ENCODE results near the gene ANKRD37. TPM values are rescaled to one million over a fixed set of nuclear protein-coding genes. Genes with fewer than 3 reads are reported as not detected.
A peak's percentile ranks its signal among the peaks of the same experiment; 100 is the strongest.

Gene ANKRD37
- total RNA-seq, 1 donor from 2014 or later, result 15.5 TPM

DNA sequence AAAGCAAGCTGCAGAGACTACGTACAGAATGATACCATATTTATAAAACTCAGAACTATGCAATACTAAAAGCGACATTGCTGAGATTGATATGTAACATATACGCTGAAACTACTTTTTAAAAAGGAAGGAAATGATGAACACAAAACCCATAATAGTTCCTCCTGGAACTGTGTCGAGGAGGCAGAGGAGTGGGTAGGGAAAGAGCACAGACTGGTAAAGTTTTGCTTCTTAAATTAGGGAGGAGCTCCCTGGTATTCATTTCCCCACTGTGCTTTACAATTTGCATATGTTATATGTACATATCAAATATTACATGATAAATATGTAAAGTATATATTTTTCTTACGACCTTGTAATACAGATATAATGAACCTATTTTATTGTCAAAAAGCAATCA is 15.2 kb downstream of the ANKRD37 start:
- H3K4me3 ChIP-seq (ENCODE audit: low read depth, low read length), result no peak overlapping the region
- TF ChIP-seq, protein P1, sequence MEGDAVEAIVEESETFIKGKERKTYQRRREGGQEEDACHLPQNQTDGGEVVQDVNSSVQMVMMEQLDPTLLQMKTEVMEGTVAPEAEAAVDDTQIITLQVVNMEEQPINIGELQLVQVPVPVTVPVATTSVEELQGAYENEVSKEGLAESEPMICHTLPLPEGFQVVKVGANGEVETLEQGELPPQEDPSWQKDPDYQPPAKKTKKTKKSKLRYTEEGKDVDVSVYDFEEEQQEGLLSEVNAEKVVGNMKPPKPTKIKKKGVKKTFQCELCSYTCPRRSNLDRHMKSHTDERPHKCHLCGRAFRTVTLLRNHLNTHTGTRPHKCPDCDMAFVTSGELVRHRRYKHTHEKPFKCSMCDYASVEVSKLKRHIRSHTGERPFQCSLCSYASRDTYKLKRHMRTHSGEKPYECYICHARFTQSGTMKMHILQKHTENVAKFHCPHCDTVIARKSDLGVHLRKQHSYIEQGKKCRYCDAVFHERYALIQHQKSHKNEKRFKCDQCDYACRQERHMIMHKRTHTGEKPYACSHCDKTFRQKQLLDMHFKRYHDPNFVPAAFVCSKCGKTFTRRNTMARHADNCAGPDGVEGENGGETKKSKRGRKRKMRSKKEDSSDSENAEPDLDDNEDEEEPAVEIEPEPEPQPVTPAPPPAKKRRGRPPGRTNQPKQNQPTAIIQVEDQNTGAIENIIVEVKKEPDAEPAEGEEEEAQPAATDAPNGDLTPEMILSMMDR (conservative IDR thresholded peaks at IDR 0.05; ENCODE audit: low read depth, low read length), result no peak
- no peak for DNase-seq (ENCODE audit: low read depth)

DNA sequence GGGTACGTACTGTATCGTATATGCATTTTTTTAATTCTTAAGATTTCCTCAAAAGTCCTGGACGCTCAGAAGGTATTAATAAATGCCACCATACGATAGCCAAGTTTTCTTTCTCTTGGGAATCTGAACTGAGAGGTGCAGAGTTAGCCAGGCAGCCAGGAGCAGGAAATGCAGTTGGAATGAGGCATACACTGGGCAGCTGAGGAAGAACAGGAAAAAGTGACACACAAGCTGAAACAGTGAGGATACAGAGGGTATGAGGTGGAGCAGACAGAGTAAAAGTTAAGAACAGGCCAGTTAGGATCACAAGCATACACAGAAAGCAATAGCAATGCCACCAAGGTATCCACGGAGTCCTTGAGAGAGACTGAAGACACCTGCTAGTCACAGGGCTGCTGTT is 15.8 kb downstream of the ANKRD37 start:
- TF ChIP-seq, protein P1 (conservative IDR thresholded peaks at IDR 0.05; ENCODE audit: low read depth, low read length), result no peak
- no peak overlapping the region for H3K4me3 ChIP-seq (ENCODE audit: low read depth, low read length)
- DNase-seq (ENCODE audit: low read depth), result no peak

DNA sequence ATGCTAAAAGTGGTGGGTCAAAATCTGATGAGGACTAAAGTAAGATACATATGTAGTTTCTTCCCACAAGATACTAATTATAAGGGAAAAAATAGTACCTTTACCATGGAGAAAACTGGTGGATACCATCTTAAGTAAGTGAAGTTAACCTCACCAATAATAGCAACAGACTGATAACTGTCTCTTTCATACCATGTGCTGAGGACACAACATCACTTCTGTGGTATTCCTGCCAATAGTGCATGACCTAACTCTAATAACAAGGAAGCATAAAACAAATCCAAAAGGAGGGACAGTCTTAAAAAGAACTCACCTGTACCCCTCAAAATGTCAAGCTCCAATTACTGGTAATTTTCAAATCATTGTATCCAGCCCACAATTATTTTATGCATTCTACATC is 20.3 kb downstream of the ANKRD37 start:
- TF ChIP-seq, protein P1 (conservative IDR thresholded peaks at IDR 0.05; ENCODE audit: low read depth, low read length), result no peak
- no peak for DNase-seq (ENCODE audit: low read depth)

DNA sequence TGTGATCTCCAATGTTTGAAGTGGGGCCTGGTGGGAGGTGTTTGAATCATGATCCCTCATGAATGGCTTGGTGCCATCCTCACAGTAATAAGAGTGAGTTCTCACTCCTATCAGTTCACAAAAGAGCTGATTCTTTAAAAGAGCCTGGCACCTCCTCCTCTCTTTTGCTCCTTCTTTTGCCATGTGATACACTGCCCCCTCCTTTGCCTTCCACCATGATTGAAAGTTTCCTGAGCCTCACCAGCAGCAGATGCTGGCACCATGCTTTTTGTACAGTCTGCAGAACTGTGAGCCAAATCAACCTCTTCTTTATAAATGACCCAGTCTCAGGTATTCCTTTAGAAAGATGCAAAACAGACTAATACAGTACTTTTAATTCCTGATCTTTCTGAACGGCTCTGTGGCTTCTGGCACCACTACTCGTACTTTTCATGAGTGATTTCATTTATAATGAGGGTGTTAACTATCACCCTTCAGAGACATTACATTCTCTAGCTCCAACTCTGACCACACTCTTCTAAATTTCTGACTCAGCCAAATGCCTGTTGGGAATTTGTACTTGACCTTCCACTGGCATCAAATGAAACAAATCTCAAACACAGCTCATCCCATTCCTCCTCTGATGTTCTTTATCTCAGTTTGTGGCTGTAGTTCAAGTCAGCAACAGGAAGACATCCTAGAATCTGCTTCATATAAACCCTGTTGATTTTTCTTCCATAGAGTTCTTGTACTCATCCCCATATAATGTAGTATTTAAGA is 24.9 kb downstream of the ANKRD37 start:
- TF ChIP-seq, protein P1 (conservative IDR thresholded peaks at IDR 0.05; ENCODE audit: low read depth, low read length), result no peak
- no peak overlapping the region for H3K4me3 ChIP-seq (ENCODE audit: low read depth, low read length)
- no peak for DNase-seq (ENCODE audit: low read depth)

More for the DNA sequence above, 20.3 kb downstream of the ANKRD37 start:
- H3K4me3 ChIP-seq (ENCODE audit: low read depth, low read length), result no peak overlapping the region

DNA sequence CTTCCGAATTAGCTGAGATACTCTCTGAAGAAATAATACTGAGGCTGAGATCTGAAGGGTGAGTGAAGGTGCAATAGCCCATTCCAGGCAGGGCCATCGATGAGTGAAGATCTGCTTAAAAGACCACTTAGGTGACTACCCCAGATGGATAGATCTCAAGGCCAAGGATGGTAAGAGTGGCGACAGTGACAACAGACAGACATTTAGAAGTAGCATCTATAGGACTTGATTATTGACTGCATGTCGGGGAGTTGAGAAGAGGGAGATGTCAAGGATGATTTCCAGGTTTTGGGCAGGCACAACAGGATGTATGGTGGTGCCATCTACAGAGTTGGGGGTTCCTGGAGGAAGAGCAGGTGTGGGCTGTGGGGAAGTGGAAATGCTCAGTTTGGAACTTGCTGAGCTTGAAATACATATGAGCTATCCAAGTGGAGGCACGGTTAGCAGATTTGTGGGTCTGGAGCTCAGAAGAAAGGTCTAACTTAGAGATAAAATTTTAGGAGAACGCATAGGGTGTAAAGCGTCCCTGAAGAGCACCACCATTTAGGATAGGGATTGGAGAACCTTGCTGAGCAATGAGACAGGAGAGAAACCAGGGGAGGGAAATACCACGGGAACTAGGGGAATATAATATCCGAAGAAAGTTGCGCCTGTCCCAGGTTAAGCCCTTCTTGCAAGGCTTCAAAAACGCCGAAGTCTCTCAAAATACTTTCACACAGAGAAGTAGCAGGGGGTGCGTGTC is 28.4 kb downstream of the ANKRD37 start:
- DNase-seq (ENCODE audit: low read depth), result no peak
- peak overlapping the region; percentile 95 for H3K4me3 ChIP-seq (ENCODE audit: low read depth, low read length)
- TF ChIP-seq, protein P1 (conservative IDR thresholded peaks at IDR 0.05; ENCODE audit: low read depth, low read length), result no peak

DNA sequence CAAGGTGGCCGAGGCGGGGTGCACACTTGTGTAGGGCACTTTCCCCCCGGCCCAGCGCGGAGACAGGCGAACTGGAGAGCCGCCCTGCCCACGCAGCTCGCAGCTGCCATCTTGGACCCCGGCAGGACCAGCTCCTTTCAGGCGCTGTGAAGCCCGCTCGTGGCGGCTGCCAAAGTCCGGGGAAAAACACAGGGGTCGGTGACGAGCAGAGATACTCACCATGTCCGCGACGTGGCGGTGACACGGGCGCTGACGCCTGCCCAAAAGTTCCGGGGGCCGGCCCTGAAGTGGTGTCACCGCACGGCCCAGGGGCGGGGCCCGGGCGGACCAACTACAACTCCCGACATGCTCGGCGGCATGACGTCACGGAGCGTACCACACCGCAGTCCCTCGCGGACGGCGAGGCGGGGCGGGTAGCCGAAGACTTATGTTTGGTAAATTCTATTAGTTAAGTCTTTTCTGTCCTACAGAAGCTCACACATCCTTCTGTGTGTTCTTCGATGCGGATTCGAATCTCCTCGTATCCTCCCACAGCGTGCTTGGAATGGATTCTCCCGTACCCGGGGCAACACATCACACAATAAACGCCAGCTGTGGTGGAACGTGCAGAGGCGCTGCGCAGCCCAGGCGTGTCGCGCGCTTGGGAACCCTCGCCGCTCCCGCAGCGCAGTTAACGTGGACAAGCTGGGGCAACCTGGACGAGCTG is 29.2 kb downstream of the ANKRD37 start, which contains the start of gene UFSP2:
Gene UFSP2, minus strand, starts transcription at position 318 of the 706 bp plus-strand sequence. Its CDS starts 96 bp downstream, at position 222.
- TF ChIP-seq, protein P1 (conservative IDR thresholded peaks at IDR 0.05; ENCODE audit: low read depth, low read length), result no peak
- peak; percentile 69 for DNase-seq (ENCODE audit: low read depth)
- H3K4me3 ChIP-seq (ENCODE audit: low read depth, low read length), result peak within 1 kb of the TSS; percentile 95

Data from epithelial cell of proximal tubule (primary cell).